ENCODE results near the gene APBB2. TPM values are rescaled to one million over a fixed set of nuclear protein-coding genes. Genes with fewer than 3 reads are reported as not detected.

APBB2 gene
- total RNA-seq, 2 donors from 2014 or later: 17.4 to 56.6 TPM

- no peak for DNase-seq (ENCODE audit: low spot score)
- Histone ChIP-seq H3K4me1 (replicated peaks) (no peaks in the 10 kb centered on the region), H3K4me3 (no peak overlapping the region), H3K9me3 (no peaks in the 10 kb centered on the region), H3K27me3 (replicated peaks; ENCODE audit: insufficient read depth) (no peaks in the 10 kb centered on the region), H3K27ac (no peak overlapping the region), H3K36me3 (no peaks in the 10 kb centered on the region)
- 95% methylated on average over 4 of the region's 4 CpGs for WGBS
- TF ChIP-seq POLR2A (IDR thresholded peaks at IDR 0.05) (no peak), CTCF (IDR thresholded peaks at IDR 0.05) (no peak), POLR2AphosphoS5 (IDR thresholded peaks at IDR 0.05) (no peak)
- intact Hi-C loops (cut with DNase I): no loop called here
Observed at GRCh38 chr4:41183021-41183553, 31.3 kb downstream of the APBB2 start.

GRCh38 chr4:41181037-41181436, 33.3 kb downstream of the APBB2 start:
- DNase-seq (ENCODE audit: low spot score): no peak
- 94% methylated on average over 6 of the region's 6 CpGs for WGBS
- TF ChIP-seq POLR2A (IDR thresholded peaks at IDR 0.05): no peak
- TF ChIP-seq POLR2AphosphoS5 (IDR thresholded peaks at IDR 0.05): no peak
- no peak for TF ChIP-seq CTCF (IDR thresholded peaks at IDR 0.05)
- H3K9me3 ChIP-seq: no peaks in the 10 kb centered on the region
- no peak overlapping the region for H3K4me3 ChIP-seq
- H3K27me3 ChIP-seq (replicated peaks; ENCODE audit: insufficient read depth): no peaks in the 10 kb centered on the region
- no peaks in the 10 kb centered on the region for H3K4me1 ChIP-seq (replicated peaks)
- H3K27ac ChIP-seq: no peak overlapping the region
- intact Hi-C loops (cut with DNase I): no loop called here
- H3K36me3 ChIP-seq: no peaks in the 10 kb centered on the region

GRCh38 chr4:41179498-41180195, 34.7 kb downstream of the APBB2 start:
- DNase-seq (ENCODE audit: low spot score): no peak
- TF ChIP-seq POLR2A (IDR thresholded peaks at IDR 0.05): no peak
- no peak for TF ChIP-seq CTCF (IDR thresholded peaks at IDR 0.05)
- TF ChIP-seq POLR2AphosphoS5 (IDR thresholded peaks at IDR 0.05): no peak
- Histone ChIP-seq H3K4me1 (replicated peaks) (no peaks in the 10 kb centered on the region), H3K27me3 (replicated peaks; ENCODE audit: insufficient read depth) (no peaks in the 10 kb centered on the region), H3K36me3 (no peaks in the 10 kb centered on the region), H3K4me3 (no peak overlapping the region), H3K27ac (no peak overlapping the region), H3K9me3 (no peaks in the 10 kb centered on the region)
- intact Hi-C loops (cut with DNase I): no loop called here
- 17% methylated on average over 4 of the region's 4 CpGs for WGBS

GRCh38 chr4:41178372-41179370, 35.7 kb downstream of the APBB2 start:
- no peak for DNase-seq (ENCODE audit: low spot score)
- H3K36me3 ChIP-seq: no peaks in the 10 kb centered on the region
- no peaks in the 10 kb centered on the region for H3K4me1 ChIP-seq (replicated peaks)
- H3K27ac ChIP-seq: no peak overlapping the region
- no peaks in the 10 kb centered on the region for H3K9me3 ChIP-seq
- WGBS: 36% methylated on average over 7 of the region's 7 CpGs
- no peak overlapping the region for H3K4me3 ChIP-seq
- intact Hi-C loops (cut with DNase I): no loop called here
- TF ChIP-seq POLR2A (IDR thresholded peaks at IDR 0.05) (no peak), CTCF (IDR thresholded peaks at IDR 0.05) (no peak), POLR2AphosphoS5 (IDR thresholded peaks at IDR 0.05) (no peak)
- H3K27me3 ChIP-seq (replicated peaks; ENCODE audit: insufficient read depth): no peaks in the 10 kb centered on the region

Measured in prostate gland (tissue), 2 donors.